Colonic mucosa (tissue), 4 donors: ENCODE results near the gene LHX4. TPM values are rescaled to one million over a fixed set of nuclear protein-coding genes. Genes with fewer than 3 reads are reported as not detected.
"Not testable (repeated sequence)": the region's sequence is repeated elsewhere in the genome, so short reads cannot be mapped to it uniquely, and the experiment has no call there.

Source experiments
- DNase-seq: peaks from one replicate; pipeline ENCODE4 v3.0.0-alpha.2; 2020
- H3K27ac ChIP-seq: fragments of 200-600 bp; one replicate; pipeline ENCODE4 v1.8.0; 2021
- H3K27me3 ChIP-seq: fragments of 200-600 bp; one replicate; pipeline ENCODE4 v1.8.0; 2021
- H3K36me3 ChIP-seq: fragments of 200-600 bp; one replicate; pipeline ENCODE4 v1.8.0; 2021
- H3K4me1 ChIP-seq: fragments of 200-600 bp; one replicate; pipeline ENCODE4 v1.8.0; 2021; ENCODE audit warnings: mild to moderate bottlenecking
- H3K4me3 ChIP-seq: fragments of 200-600 bp; one replicate; pipeline ENCODE4 v1.8.0; 2021
- H3K9ac ChIP-seq, 2 donors: one replicate each; pipeline ENCODE4 v1.7.0; 2013; ENCODE audit warnings: control low read depth in 2 of 2, low read depth in 2 of 2, low read length in 2 of 2
- H3K9me3 ChIP-seq: fragments of 200-600 bp; one replicate; pipeline ENCODE4 v1.8.0; 2021
- intact Hi-C: fragments of 100-400 bp; cut with DNase I; formaldehyde crosslinking; loops from one replicate; pipeline ENCODE4 v1.14.1; 2022
- total RNA-seq, 2 donors: library from RNA; stranded (reverse); fragmentation: NEBNext Ultra II Directional in 1 of 2; extraction: Animal tissue kit (Norgen Biotek cat#: 25700) in 1 of 2; gene quantifications; one replicate each; pipeline ENCODE4 v1.2.1, GENCODE V29; 2021
- TF ChIP-seq, protein P1 (sequence below): fragments of 200-600 bp; IDR thresholded peaks from one replicate; pipeline ENCODE4 v1.8.0; 2022; ENCODE audit warnings: antibody characterized with exemption, mild to moderate bottlenecking
- donor health status: healthy.
- donor health status: DM: no; HTN: no; CAD: no.
- donor health status: DM: no; HTN: no; CAD: no.

The LHX4 gene
- total RNA-seq, 2 donors from 2014 or later: 0.74 to 0.77 TPM

DNA sequence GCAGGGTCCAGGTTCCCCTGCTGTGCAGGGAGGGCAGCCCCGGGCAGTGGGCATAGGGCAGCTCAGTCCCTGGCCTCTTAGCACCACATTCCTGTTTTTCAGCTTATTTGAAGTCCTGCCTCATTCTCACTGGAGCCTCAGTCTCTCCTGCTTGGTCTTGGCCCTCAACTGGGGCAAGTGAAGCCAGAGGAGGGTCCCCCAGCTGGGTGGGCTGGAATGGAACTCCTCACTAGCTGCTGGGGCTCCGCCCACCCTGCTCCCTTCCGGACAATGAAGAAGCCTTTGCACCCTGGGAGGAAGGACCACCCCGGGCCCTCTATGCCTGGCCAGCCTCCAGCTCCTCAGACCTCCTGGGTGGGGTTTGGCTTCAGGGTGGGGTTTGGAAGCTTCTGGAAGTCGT lies 32.8 kb upstream of the LHX4 start:
- Histone ChIP-seq H3K9ac (no peak overlapping the region), H3K9me3 (no peaks in the 10 kb centered on the region), H3K27me3 (no peaks in the 10 kb centered on the region), H3K4me3 (no peak overlapping the region), H3K36me3 (peaks cover 5% of the 10 kb centered on the region), H3K27ac (no peak overlapping the region), H3K4me1 (no peaks in the 10 kb centered on the region)
- TF ChIP-seq, protein P1, sequence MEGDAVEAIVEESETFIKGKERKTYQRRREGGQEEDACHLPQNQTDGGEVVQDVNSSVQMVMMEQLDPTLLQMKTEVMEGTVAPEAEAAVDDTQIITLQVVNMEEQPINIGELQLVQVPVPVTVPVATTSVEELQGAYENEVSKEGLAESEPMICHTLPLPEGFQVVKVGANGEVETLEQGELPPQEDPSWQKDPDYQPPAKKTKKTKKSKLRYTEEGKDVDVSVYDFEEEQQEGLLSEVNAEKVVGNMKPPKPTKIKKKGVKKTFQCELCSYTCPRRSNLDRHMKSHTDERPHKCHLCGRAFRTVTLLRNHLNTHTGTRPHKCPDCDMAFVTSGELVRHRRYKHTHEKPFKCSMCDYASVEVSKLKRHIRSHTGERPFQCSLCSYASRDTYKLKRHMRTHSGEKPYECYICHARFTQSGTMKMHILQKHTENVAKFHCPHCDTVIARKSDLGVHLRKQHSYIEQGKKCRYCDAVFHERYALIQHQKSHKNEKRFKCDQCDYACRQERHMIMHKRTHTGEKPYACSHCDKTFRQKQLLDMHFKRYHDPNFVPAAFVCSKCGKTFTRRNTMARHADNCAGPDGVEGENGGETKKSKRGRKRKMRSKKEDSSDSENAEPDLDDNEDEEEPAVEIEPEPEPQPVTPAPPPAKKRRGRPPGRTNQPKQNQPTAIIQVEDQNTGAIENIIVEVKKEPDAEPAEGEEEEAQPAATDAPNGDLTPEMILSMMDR: no peak
- DNase-seq: no peak
- intact Hi-C loops: no loop called here

DNA sequence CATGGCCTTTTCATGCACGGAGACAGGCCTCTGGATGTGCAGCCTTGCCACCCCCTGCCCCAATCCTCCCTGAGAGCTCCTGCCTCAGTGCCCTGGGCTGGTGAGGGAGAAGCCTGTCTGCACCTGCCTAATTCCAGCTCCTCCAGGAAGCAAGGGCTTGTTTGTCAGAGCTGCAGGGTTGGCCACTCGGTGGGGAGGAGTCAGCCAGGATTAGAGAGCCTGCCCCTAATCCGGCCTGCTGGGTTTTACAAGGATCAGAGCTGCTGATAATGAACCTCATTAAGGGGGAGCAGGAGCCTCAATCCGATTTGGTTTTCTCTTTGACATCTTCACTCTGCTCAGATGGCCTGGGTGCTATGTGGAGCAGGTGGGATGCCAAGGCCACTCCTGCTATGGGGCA lies 31.9 kb upstream of the LHX4 start:
- Histone ChIP-seq H3K4me1 (no peaks in the 10 kb centered on the region), H3K4me3 (no peak overlapping the region), H3K9me3 (no peaks in the 10 kb centered on the region), H3K27ac (no peak overlapping the region), H3K36me3 (peaks cover 5% of the 10 kb centered on the region), H3K9ac (no peak overlapping the region), H3K27me3 (no peaks in the 10 kb centered on the region)
- DNase-seq: no peak
- intact Hi-C loops: no loop called here
- TF ChIP-seq, protein P1: no peak

DNA sequence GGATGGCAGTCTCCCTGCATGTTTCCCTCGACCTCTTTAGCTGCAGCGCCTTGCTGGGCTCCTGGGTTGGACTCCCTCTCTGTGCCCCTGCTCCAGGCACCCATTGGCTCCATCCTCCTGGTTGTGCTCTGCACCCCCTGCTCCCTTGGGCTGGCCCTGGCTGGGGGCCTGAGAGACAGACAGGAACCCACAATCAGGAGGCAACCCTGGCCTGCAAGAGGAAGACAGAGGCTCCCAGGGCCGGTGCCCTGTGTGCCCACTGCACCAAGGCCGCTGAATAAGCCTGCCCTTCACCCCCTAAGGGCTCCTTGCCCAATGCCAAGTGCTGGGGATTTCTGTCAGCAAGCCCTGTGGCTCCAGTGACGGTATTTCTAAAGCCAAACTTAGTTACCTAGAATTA lies 31.5 kb upstream of the LHX4 start:
- DNase-seq: no peak
- intact Hi-C loops: no loop called here
- H3K4me3 ChIP-seq: no peak overlapping the region
- no peaks in the 10 kb centered on the region for H3K9me3 ChIP-seq
- TF ChIP-seq, protein P1: no peak
- H3K27me3 ChIP-seq: no peaks in the 10 kb centered on the region
- H3K4me1 ChIP-seq: no peaks in the 10 kb centered on the region
- H3K36me3 ChIP-seq: peaks cover 5% of the 10 kb centered on the region
- H3K9ac ChIP-seq: no peak overlapping the region
- H3K27ac ChIP-seq: no peak overlapping the region

DNA sequence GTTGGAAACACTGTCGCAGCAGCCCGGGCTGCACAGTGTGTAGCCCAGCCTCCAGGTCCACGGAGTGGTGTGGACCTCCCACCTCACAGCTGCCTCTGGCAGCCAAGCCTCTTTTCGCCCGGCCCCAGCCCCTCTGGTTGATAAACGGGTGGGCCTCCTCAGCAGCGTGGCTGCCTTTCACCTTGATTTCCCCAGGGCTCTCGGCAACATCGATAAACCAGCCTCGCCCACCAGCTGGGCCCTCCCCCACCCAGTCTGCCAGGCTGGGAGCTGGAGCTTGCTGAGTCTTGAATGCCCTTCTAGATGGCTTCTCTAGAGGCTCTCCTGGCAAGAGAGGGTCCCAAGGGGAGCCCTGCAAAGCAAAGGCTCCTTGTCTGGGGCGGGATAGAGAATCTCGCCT lies 31.0 kb upstream of the LHX4 start:
- Histone ChIP-seq H3K9ac (no peak overlapping the region), H3K27ac (no peak overlapping the region), H3K27me3 (no peaks in the 10 kb centered on the region), H3K4me1 (no peaks in the 10 kb centered on the region), H3K9me3 (no peaks in the 10 kb centered on the region), H3K36me3 (peaks cover 5% of the 10 kb centered on the region), H3K4me3 (no peak overlapping the region)
- intact Hi-C loops: no loop called here
- TF ChIP-seq, protein P1: no peak
- no peak for DNase-seq

DNA sequence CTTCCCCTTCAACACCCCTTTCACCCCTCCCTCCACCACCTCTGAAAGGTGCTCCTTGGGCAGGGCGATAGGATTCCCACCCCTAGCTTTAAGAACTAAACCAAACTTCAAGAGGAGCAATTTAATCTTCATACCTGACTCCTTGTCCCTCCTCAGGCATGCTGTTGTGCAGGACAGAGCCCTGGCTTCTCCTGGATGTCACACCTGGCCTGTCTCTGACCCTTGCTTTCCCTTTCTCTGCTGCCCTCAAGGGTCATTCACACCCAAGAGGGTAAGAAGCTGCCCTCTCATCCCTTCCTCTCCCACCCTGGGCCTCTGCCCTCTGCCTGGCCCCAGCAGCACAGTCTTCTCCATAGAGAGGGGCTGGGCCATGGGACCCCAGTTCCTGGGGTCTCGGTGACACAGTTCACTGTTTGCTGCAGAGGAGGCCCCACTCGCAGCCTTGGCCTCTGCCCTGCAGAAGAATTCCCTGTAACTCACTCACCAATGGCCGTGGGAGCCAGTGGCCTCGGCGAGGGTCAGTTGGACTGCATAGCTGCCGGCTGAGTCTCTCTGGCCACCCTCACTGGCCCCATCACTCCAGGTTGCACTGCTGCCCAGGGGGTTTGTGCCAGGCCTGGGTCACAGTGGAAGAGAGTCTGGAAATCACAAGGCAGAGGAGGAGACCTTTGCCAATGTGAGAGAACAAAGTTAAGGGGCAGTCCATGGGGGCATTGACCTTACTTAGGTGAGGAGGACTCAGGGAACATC lies 28.4 kb upstream of the LHX4 start:
- Histone ChIP-seq H3K36me3 (peaks cover 2% of the 10 kb centered on the region), H3K27me3 (no peaks in the 10 kb centered on the region), H3K4me1 (no peaks in the 10 kb centered on the region), H3K4me3 (no peak overlapping the region), H3K9me3 (no peaks in the 10 kb centered on the region), H3K9ac (no peak overlapping the region), H3K27ac (no peak overlapping the region)
- TF ChIP-seq, protein P1: no peak
- DNase-seq: no peak
- intact Hi-C loops: no loop called here

DNA sequence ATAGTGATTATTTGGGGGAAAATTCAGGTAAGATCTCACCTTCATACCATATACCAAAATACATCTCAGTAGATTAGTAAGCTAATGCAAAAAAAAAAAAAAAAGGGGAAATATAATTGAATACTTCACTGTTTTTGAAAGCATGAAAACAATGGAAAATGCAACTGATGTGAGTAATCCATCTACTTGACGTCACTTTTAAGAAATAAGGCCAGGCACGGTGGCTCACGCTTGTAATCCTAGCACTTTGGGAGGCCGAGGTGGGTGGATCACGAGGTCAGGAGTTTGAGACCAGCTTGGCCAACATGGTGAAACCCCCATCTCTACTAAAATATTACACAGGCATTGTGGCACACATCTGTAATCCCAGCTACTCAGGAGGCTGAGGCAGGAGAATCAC lies 27.5 kb upstream of the LHX4 start:
- H3K36me3 ChIP-seq, H3K27ac ChIP-seq, DNase-seq, H3K9ac ChIP-seq, H3K4me1 ChIP-seq, intact Hi-C loops, H3K4me3 ChIP-seq, H3K27me3 ChIP-seq, H3K9me3 ChIP-seq: not testable (repeated sequence)
